ENCODE data around the gene OCA2.
"Not testable (repeated sequence)": the region's sequence is repeated elsewhere in the genome, so short reads cannot be mapped to it uniquely, and the experiment has no call there.

OCA2 gene

GRCh38 chr15:27990521-27991515 lies 108.3 kb downstream of the OCA2 start:
- no peak for DNase-seq

- DNase-seq = no peak
Measured at GRCh38 chr15:27989838-27990237, 109.3 kb downstream of the OCA2 start.

GRCh38 chr15:27989427-27989826 lies 109.7 kb downstream of the OCA2 start:
- DNase-seq = no peak

GRCh38 chr15:27985099-27985498 lies 114.0 kb downstream of the OCA2 start:
- DNase-seq = no peak

GRCh38 chr15:27983496-27983895 lies 115.6 kb downstream of the OCA2 start:
- no peak for DNase-seq

GRCh38 chr15:27977696-27978095 lies 121.4 kb downstream of the OCA2 start:
- no peak for DNase-seq

- DNase-seq = no peak
Measured at GRCh38 chr15:27973886-27974285, 125.2 kb downstream of the OCA2 start.

GRCh38 chr15:27970661-27971392 lies 128.3 kb downstream of the OCA2 start:
- no peak for DNase-seq

GRCh38 chr15:27967541-27967940 lies 131.6 kb downstream of the OCA2 start:
- DNase-seq = no peak

GRCh38 chr15:27965546-27965945 lies 133.6 kb downstream of the OCA2 start:
- DNase-seq = no peak

GRCh38 chr15:27961801-27962200 lies 137.3 kb downstream of the OCA2 start:
- DNase-seq = no peak

- no peak for DNase-seq
Measured at GRCh38 chr15:27958911-27959578, 140.1 kb downstream of the OCA2 start.

GRCh38 chr15:27956285-27956684 lies 142.8 kb downstream of the OCA2 start:
- DNase-seq = no peak

GRCh38 chr15:27955087-27955486 lies 144.0 kb downstream of the OCA2 start:
- DNase-seq = no peak

GRCh38 chr15:27952593-27952992 lies 146.5 kb downstream of the OCA2 start:
- not testable (repeated sequence) for DNase-seq

- DNase-seq = no peak
Measured at GRCh38 chr15:27951191-27951890, 147.8 kb downstream of the OCA2 start.

- DNase-seq = no peak
Measured at GRCh38 chr15:27949089-27949488, 150.0 kb downstream of the OCA2 start.

GRCh38 chr15:27939246-27939645 lies 159.9 kb downstream of the OCA2 start:
- no peak for DNase-seq

GRCh38 chr15:27937851-27938250 lies 161.3 kb downstream of the OCA2 start:
- no peak for DNase-seq

GRCh38 chr15:27936164-27936563 lies 163.0 kb downstream of the OCA2 start:
- DNase-seq = no peak

GRCh38 chr15:27935328-27935727 lies 163.8 kb downstream of the OCA2 start:
- no peak for DNase-seq

GRCh38 chr15:27934782-27935181 lies 164.3 kb downstream of the OCA2 start:
- no peak for DNase-seq

GRCh38 chr15:27933562-27933961 lies 165.6 kb downstream of the OCA2 start:
- DNase-seq = no peak
